IPS DF 6.9 (cell line): ENCODE data around the gene SH2D5.

Experiments used
- DNase-seq: peaks from one replicate; pipeline ENCODE4 v3.0.0-alpha.2; 2013; ENCODE audit warnings: low read depth, low spot score
- H3K27ac ChIP-seq: one replicate; pipeline ENCODE4 v1.5.1; 2013; ENCODE audit warnings: low read length, control low read depth
- H3K27me3 ChIP-seq: 2 replicates; pipeline ENCODE4 v1.6.1; 2013; ENCODE audit warnings: mild to moderate bottlenecking, low read length; ENCODE audit not compliant: control insufficient read depth, insufficient read depth
- H3K36me3 ChIP-seq: 2 replicates; pipeline ENCODE4 v1.6.1; 2013; ENCODE audit warnings: low read length; ENCODE audit not compliant: control insufficient read depth, insufficient read depth
- H3K4me1 ChIP-seq: 2 replicates; pipeline ENCODE4 v1.6.1; 2013; ENCODE audit warnings: low read length; ENCODE audit not compliant: control insufficient read depth, insufficient read depth
- H3K4me3 ChIP-seq: 2 replicates; pipeline ENCODE4 v1.5.1; 2013; ENCODE audit warnings: mild to moderate bottlenecking, low read length
- H3K9me3 ChIP-seq: 2 replicates; pipeline ENCODE4 v1.6.1; 2013; ENCODE audit warnings: low read length, inconsistent platforms; ENCODE audit not compliant: control insufficient read depth, insufficient read depth
- WGBS: extraction: QIAGEN DNeasy Blood & Tissue Kit; methylation state at CpG from one replicate; pipeline ENCODE4 v1.1.7; 2013; ENCODE audit warnings: mixed read lengths, missing lambda C conversion rate; ENCODE audit not compliant: insufficient read length, insufficient coverage; 5-methylcytosine and 5-hydroxymethylcytosine counted together

The SH2D5 gene

DNA sequence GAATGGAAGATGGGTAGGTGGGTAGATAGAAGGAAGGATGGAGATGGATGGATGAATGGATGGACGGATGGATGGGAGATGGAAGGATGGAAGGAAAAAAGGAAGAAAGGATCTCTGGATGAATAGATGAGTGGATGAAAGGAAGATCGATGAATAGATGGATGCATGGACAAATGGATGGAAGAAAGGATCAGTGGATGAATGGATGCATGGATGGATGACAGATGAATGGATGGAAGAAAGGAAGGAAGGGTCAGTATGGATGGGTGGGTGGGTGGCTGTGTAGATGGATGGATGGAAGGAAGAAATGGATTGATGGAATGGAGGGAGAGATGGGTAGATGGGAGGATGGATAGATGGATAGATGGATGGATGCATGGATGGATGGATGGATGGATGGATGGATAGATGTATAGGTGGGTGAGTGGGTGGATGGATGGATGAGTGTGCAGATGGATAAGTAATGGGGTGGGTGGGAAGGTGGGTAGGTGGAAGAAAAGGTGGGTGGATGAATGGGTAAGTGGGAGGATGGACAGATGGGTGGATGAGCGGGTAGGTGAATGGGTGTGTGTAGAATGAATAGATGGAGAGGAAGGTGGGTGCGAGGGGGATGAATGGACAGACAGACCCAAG, 29.3 kb downstream of the SH2D5 start:
- H3K27ac ChIP-seq = no peak overlapping the region
- DNase-seq = no peak
- no peak overlapping the region for H3K4me3 ChIP-seq
- no peaks in the 10 kb centered on the region; the same call in 1 of the 2 replicates for H3K36me3 ChIP-seq
- peaks cover under 1% of the 10 kb centered on the region; the same call in 1 of the 2 replicates for H3K4me1 ChIP-seq
- H3K9me3 ChIP-seq = no peaks in the 10 kb centered on the region
- H3K27me3 ChIP-seq = no peaks in the 10 kb centered on the region
- WGBS = 100% methylated on average over 4 of the region's 4 CpGs

DNA sequence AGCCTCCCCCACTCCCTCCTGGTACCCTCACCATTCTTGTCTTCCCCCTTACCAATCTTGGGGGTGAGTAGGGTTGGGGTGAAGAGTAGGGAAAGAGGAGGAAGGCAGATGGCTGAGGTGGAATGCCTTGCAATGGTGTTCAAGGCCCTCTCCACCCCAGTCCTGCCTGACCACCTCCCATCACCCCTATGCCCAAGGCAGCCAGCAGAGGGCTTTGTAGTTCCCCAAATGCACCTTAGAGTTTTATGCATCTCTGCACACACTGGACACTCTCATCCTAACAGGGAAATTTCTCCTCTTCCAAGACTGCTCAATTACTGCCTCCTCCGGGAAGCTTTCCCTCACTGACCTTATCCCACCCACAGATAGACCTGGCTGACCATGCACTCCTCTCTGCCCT, 30.1 kb downstream of the SH2D5 start:
- no peaks in the 10 kb centered on the region; the same call in 1 of the 2 replicates for H3K36me3 ChIP-seq
- no peak for DNase-seq
- no peak overlapping the region for H3K4me3 ChIP-seq
- no peaks in the 10 kb centered on the region for H3K27me3 ChIP-seq
- no peaks in the 10 kb centered on the region for H3K9me3 ChIP-seq
- peaks cover 6% of the 10 kb centered on the region for H3K4me1 ChIP-seq
- WGBS = no CpG with 5 or more reads among the region's 1 CpG
- no peak overlapping the region for H3K27ac ChIP-seq

GRCh38 chr1:20701847-20702246, 30.7 kb downstream of the SH2D5 start:
- Histone ChIP-seq H3K4me3 (no peak overlapping the region), H3K36me3 (no peaks in the 10 kb centered on the region), H3K9me3 (no peaks in the 10 kb centered on the region), H3K4me1 (peaks cover 6% of the 10 kb centered on the region), H3K27ac (no peak overlapping the region), H3K27me3 (no peaks in the 10 kb centered on the region)
- DNase-seq = no peak
- WGBS = no CpG with 5 or more reads among the region's 5 CpGs

- Histone ChIP-seq H3K4me1 (peaks cover 6% of the 10 kb centered on the region), H3K9me3 (no peaks in the 10 kb centered on the region), H3K36me3 (no peaks in the 10 kb centered on the region), H3K27me3 (no peaks in the 10 kb centered on the region), H3K4me3 (no peak overlapping the region), H3K27ac (no peak overlapping the region)
- no CpG with 5 or more reads among the region's 9 CpGs for WGBS
- no peak for DNase-seq
Measured at GRCh38 chr1:20701446-20701845, 31.1 kb downstream of the SH2D5 start.

GRCh38 chr1:20700636-20701215, 31.8 kb downstream of the SH2D5 start:
- Histone ChIP-seq H3K4me1 (peaks cover 6% of the 10 kb centered on the region), H3K27me3 (no peaks in the 10 kb centered on the region), H3K27ac (no peak overlapping the region), H3K4me3 (no peak overlapping the region), H3K36me3 (no peaks in the 10 kb centered on the region), H3K9me3 (no peaks in the 10 kb centered on the region)
- no CpG with 5 or more reads among the region's 17 CpGs for WGBS
- DNase-seq = no peak

DNA sequence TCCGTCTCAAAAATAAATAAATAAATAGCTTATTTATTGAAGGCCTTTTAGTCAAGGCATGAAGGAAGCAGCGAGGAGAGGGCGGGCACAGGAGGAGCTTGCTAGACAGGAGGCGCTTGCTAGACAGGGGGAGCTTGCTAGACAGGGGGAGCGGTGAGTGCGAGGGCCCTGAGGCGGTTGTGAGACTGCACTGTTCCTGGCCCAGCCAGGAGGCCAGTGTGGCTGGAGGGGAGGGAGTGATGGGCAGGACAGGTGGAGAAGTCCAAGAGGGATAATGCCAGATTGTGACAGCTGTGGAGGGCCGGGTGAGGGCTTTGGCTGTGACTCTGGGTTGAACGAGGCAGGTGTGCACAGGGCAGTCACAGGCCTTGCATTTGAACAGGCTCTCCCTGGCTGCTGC, 32.9 kb downstream of the SH2D5 start:
- WGBS = no CpG with 5 or more reads among the region's 9 CpGs
- no peaks in the 10 kb centered on the region for H3K36me3 ChIP-seq
- no peaks in the 10 kb centered on the region for H3K9me3 ChIP-seq
- H3K4me3 ChIP-seq = no peak overlapping the region
- DNase-seq = no peak
- H3K27me3 ChIP-seq = no peaks in the 10 kb centered on the region
- peaks cover 6% of the 10 kb centered on the region for H3K4me1 ChIP-seq
- no peak overlapping the region for H3K27ac ChIP-seq

- H3K27ac ChIP-seq = no peak overlapping the region
- peaks cover 6% of the 10 kb centered on the region for H3K4me1 ChIP-seq
- DNase-seq = no peak
- H3K4me3 ChIP-seq = no peak overlapping the region
- H3K9me3 ChIP-seq = no peaks in the 10 kb centered on the region
- H3K36me3 ChIP-seq = no peaks in the 10 kb centered on the region
- H3K27me3 ChIP-seq = no peaks in the 10 kb centered on the region
- no CpG with 5 or more reads among the region's 18 CpGs for WGBS
Measured at GRCh38 chr1:20698195-20698910, 34.1 kb downstream of the SH2D5 start.

- no peaks in the 10 kb centered on the region for H3K9me3 ChIP-seq
- H3K27me3 ChIP-seq = no peaks in the 10 kb centered on the region
- WGBS = no CpG with 5 or more reads among the region's 12 CpGs
- H3K27ac ChIP-seq = no peak overlapping the region
- H3K36me3 ChIP-seq = no peaks in the 10 kb centered on the region
- H3K4me3 ChIP-seq = no peak overlapping the region
- H3K4me1 ChIP-seq = peaks cover 6% of the 10 kb centered on the region
- DNase-seq = no peak
Measured at GRCh38 chr1:20697563-20697962, 34.9 kb downstream of the SH2D5 start.

GRCh38 chr1:20696397-20697333, 35.8 kb downstream of the SH2D5 start:
- H3K36me3 ChIP-seq = no peaks in the 10 kb centered on the region
- H3K4me1 ChIP-seq = peaks cover 6% of the 10 kb centered on the region
- no peaks in the 10 kb centered on the region for H3K9me3 ChIP-seq
- no CpG with 5 or more reads among the region's 46 CpGs for WGBS
- peak; percentile 54 for DNase-seq
- H3K27me3 ChIP-seq = no peaks in the 10 kb centered on the region
- peak overlapping the region; percentile 49; the same call in 1 of the 2 replicates for H3K4me3 ChIP-seq
- no peak overlapping the region for H3K27ac ChIP-seq

GRCh38 chr1:20695515-20695914, 37.0 kb downstream of the SH2D5 start:
- no peak overlapping the region for H3K4me3 ChIP-seq
- no peaks in the 10 kb centered on the region for H3K27me3 ChIP-seq
- no peak for DNase-seq
- H3K4me1 ChIP-seq = peaks cover 6% of the 10 kb centered on the region
- H3K27ac ChIP-seq = no peak overlapping the region
- no peaks in the 10 kb centered on the region for H3K9me3 ChIP-seq
- no CpG with 5 or more reads among the region's 10 CpGs for WGBS
- no peaks in the 10 kb centered on the region for H3K36me3 ChIP-seq
